ENCODE results near the gene SCEL. TPM values are rescaled to one million over a fixed set of nuclear protein-coding genes. Genes with fewer than 3 reads are reported as not detected.

The SCEL gene
- total RNA-seq, 3 donors from 2014 or later (not counting 1 experiment from before 2014, with no cell fraction given), result not detected

- no peaks in the 10 kb centered on the region for H3K36me3 Mint-ChIP-seq
- no peak for TF ChIP-seq CTCF (IDR thresholded peaks at IDR 0.05)
- no peaks in the 10 kb centered on the region for H3K27me3 ChIP-seq (ENCODE audit: control insufficient read depth, insufficient read depth, low read length)
- WGBS (ENCODE audit: insufficient coverage), result 50% methylated on average over 2 of the region's 5 CpGs
- H3K27ac ChIP-seq (ENCODE audit: low read length), result no peak overlapping the region
- H3K4me3 Mint-ChIP-seq, result no peak overlapping the region
- H3K9me3 ChIP-seq (ENCODE audit: control insufficient read depth, insufficient read depth, low read length), result no peaks in the 10 kb centered on the region
- H3K4me1 ChIP-seq (ENCODE audit: control insufficient read depth, insufficient read depth, low read length), result no peaks in the 10 kb centered on the region
- H3K9me3 Mint-ChIP-seq, result no peaks in the 10 kb centered on the region
- ATAC-seq (no peak), DNase-seq (no peak)
- no peak overlapping the region for H3K4me3 ChIP-seq (ENCODE audit: low read length)
- H3K27ac Mint-ChIP-seq, result no peak overlapping the region
- H3K27me3 Mint-ChIP-seq (ENCODE audit: low read depth in 2 of 2), result peaks cover 0 to 11% of the 10 kb centered on the region in 2 donors
- H3K4me1 Mint-ChIP-seq, result no peaks in the 10 kb centered on the region
- intact Hi-C loops (cut with micrococcal nuclease), result no loop called here
- H3K36me3 ChIP-seq (ENCODE audit: control insufficient read depth, insufficient read depth, low read length), result no peaks in the 10 kb centered on the region
These were observed 32.1 kb upstream of the SCEL start for GRCh38 chr13:77503398-77503797.

GRCh38 chr13:77506874-77507273 is 28.6 kb upstream of the SCEL start:
- intact Hi-C loops (cut with micrococcal nuclease), result no loop called here
- no peaks in the 10 kb centered on the region for H3K4me1 Mint-ChIP-seq
- H3K27me3 ChIP-seq (ENCODE audit: control insufficient read depth, insufficient read depth, low read length), result no peaks in the 10 kb centered on the region

GRCh38 chr13:77507931-77508776 is 27.4 kb upstream of the SCEL start:
- ATAC-seq (no peak), DNase-seq (no peak)
- H3K9me3 ChIP-seq (ENCODE audit: control insufficient read depth, insufficient read depth, low read length), result no peaks in the 10 kb centered on the region
- Mint-ChIP-seq H3K27me3 (ENCODE audit: low read depth in 2 of 2) (peaks cover 3 to 19% of the 10 kb centered on the region in 2 donors), H3K4me1 (no peaks in the 10 kb centered on the region), H3K4me3 (no peak overlapping the region), H3K27ac (no peak overlapping the region), H3K9me3 (no peaks in the 10 kb centered on the region), H3K36me3 (no peaks in the 10 kb centered on the region)
- H3K36me3 ChIP-seq (ENCODE audit: control insufficient read depth, insufficient read depth, low read length), result no peaks in the 10 kb centered on the region
- H3K27ac ChIP-seq (ENCODE audit: low read length), result no peak overlapping the region
- no peak overlapping the region for H3K4me3 ChIP-seq (ENCODE audit: low read length)
- intact Hi-C loops (cut with micrococcal nuclease), result no loop called here
- H3K4me1 ChIP-seq (ENCODE audit: control insufficient read depth, insufficient read depth, low read length), result no peaks in the 10 kb centered on the region
- no peak for TF ChIP-seq CTCF (IDR thresholded peaks at IDR 0.05)
- no peaks in the 10 kb centered on the region for H3K27me3 ChIP-seq (ENCODE audit: control insufficient read depth, insufficient read depth, low read length)
- 66% methylated on average over 5 of the region's 5 CpGs for WGBS (ENCODE audit: insufficient coverage)

More at GRCh38 chr13:77506874-77507273, 28.6 kb upstream of the SCEL start:
- Histone ChIP-seq H3K9me3 (ENCODE audit: control insufficient read depth, insufficient read depth, low read length) (no peaks in the 10 kb centered on the region), H3K27ac (ENCODE audit: low read length) (no peak overlapping the region), H3K4me3 (ENCODE audit: low read length) (no peak overlapping the region), H3K36me3 (ENCODE audit: control insufficient read depth, insufficient read depth, low read length) (no peaks in the 10 kb centered on the region), H3K4me1 (ENCODE audit: control insufficient read depth, insufficient read depth, low read length) (no peaks in the 10 kb centered on the region)
- no peak for ATAC-seq
- peaks cover 3 to 19% of the 10 kb centered on the region in 2 donors for H3K27me3 Mint-ChIP-seq (ENCODE audit: low read depth in 2 of 2)
- no peaks in the 10 kb centered on the region for H3K36me3 Mint-ChIP-seq
- no peak for TF ChIP-seq CTCF (IDR thresholded peaks at IDR 0.05)
- whole genome bisulfite sequencing (ENCODE audit: insufficient coverage), result 100% methylated on average over 3 of the region's 3 CpGs
- no peak for DNase-seq
- H3K27ac Mint-ChIP-seq, result no peak overlapping the region
- H3K4me3 Mint-ChIP-seq, result no peak overlapping the region
- H3K9me3 Mint-ChIP-seq, result no peaks in the 10 kb centered on the region

All from natural killer cell (primary cell).